Osteocyte (in vitro differentiated cells): Measurements from ENCODE around the gene COBLL1. TPM values are rescaled to one million over a fixed set of nuclear protein-coding genes. Genes with fewer than 3 reads are reported as not detected.

Experiments
- DNase-seq: peaks from one replicate; pipeline ENCODE4 v3.0.0; 2021; ENCODE audit warnings: mixed read lengths; ENCODE audit not compliant: unreplicated experiment; ENCODE audit errors: extremely low spot score
- H3K27ac Mint-ChIP-seq: one replicate; pipeline ENCODE4 v1.8.0; 2021; ENCODE audit warnings: mild to moderate bottlenecking, mixed read lengths; ENCODE audit not compliant: unreplicated experiment
- H3K27me3 Mint-ChIP-seq: one replicate; pipeline ENCODE4 v1.8.0; 2021; ENCODE audit warnings: mixed read lengths; ENCODE audit not compliant: unreplicated experiment
- H3K36me3 Mint-ChIP-seq: one replicate; pipeline ENCODE4 v1.8.0; 2021; ENCODE audit warnings: mixed read lengths; ENCODE audit not compliant: unreplicated experiment
- H3K4me1 Mint-ChIP-seq: one replicate; pipeline ENCODE4 v1.8.0; 2021; ENCODE audit warnings: mixed read lengths; ENCODE audit not compliant: unreplicated experiment
- H3K4me3 Mint-ChIP-seq: one replicate; pipeline ENCODE4 v1.8.0; 2021; ENCODE audit warnings: mild to moderate bottlenecking, moderate library complexity, mixed read lengths; ENCODE audit not compliant: unreplicated experiment
- H3K9me3 Mint-ChIP-seq: one replicate; pipeline ENCODE4 v1.8.0; 2021; ENCODE audit warnings: mixed read lengths; ENCODE audit not compliant: unreplicated experiment
- CTCF ChIP-seq: fragments of 200-600 bp; sonication (generic); IDR thresholded peaks from 2 replicates; pipeline ENCODE4 v1.5.0; 2021; ENCODE audit warnings: antibody characterized with exemption, mild to moderate bottlenecking, moderate library complexity
- total RNA-seq: library from RNA; stranded (reverse); gene quantifications from 2 replicates; pipeline ENCODE4 v1.2.1, GENCODE V29; 2021

Gene COBLL1
- total RNA-seq, 1 donor from 2014 or later, result 8.9 TPM

- DNase-seq, result no peak
- Mint-ChIP-seq H3K27me3 (no peaks in the 10 kb centered on the region), H3K36me3 (peaks cover 5% of the 10 kb centered on the region), H3K27ac (no peak overlapping the region), H3K4me1 (peaks cover 9% of the 10 kb centered on the region), H3K9me3 (no peaks in the 10 kb centered on the region), H3K4me3 (no peak overlapping the region)
- no peak for TF ChIP-seq CTCF
These were observed 135.1 kb downstream of the COBLL1 start for GRCh38 chr2:164706522-164706921.

GRCh38 chr2:164705412-164706167 lies 136.0 kb downstream of the COBLL1 start:
- Mint-ChIP-seq H3K27me3 (no peaks in the 10 kb centered on the region), H3K9me3 (no peaks in the 10 kb centered on the region), H3K36me3 (peaks cover 5% of the 10 kb centered on the region), H3K27ac (no peak overlapping the region), H3K4me1 (peaks cover 7% of the 10 kb centered on the region), H3K4me3 (no peak overlapping the region)
- DNase-seq, result no peak
- TF ChIP-seq CTCF, result no peak

GRCh38 chr2:164703915-164704706 lies 137.5 kb downstream of the COBLL1 start:
- H3K4me3 Mint-ChIP-seq, result no peak overlapping the region
- peaks cover 8% of the 10 kb centered on the region for H3K4me1 Mint-ChIP-seq
- no peak for TF ChIP-seq CTCF
- no peaks in the 10 kb centered on the region for H3K27me3 Mint-ChIP-seq
- H3K9me3 Mint-ChIP-seq, result no peaks in the 10 kb centered on the region
- H3K36me3 Mint-ChIP-seq, result peaks cover 5% of the 10 kb centered on the region
- H3K27ac Mint-ChIP-seq, result no peak overlapping the region
- DNase-seq, result no peak

GRCh38 chr2:164701565-164701964 lies 140.1 kb downstream of the COBLL1 start:
- H3K4me3 Mint-ChIP-seq, result no peak overlapping the region
- no peak for DNase-seq
- no peaks in the 10 kb centered on the region for H3K27me3 Mint-ChIP-seq
- H3K9me3 Mint-ChIP-seq, result no peaks in the 10 kb centered on the region
- peaks cover 8% of the 10 kb centered on the region for H3K36me3 Mint-ChIP-seq
- H3K4me1 Mint-ChIP-seq, result peaks cover 8% of the 10 kb centered on the region
- no peak overlapping the region for H3K27ac Mint-ChIP-seq
- TF ChIP-seq CTCF, result no peak

GRCh38 chr2:164700390-164700789 lies 141.2 kb downstream of the COBLL1 start:
- DNase-seq, result no peak
- Mint-ChIP-seq H3K4me1 (peaks cover 5% of the 10 kb centered on the region), H3K27ac (no peak overlapping the region), H3K27me3 (no peaks in the 10 kb centered on the region), H3K4me3 (no peak overlapping the region), H3K36me3 (peaks cover 8% of the 10 kb centered on the region), H3K9me3 (no peaks in the 10 kb centered on the region)
- no peak for TF ChIP-seq CTCF
